ENCODE measurements around the gene NPTN.

DNA sequence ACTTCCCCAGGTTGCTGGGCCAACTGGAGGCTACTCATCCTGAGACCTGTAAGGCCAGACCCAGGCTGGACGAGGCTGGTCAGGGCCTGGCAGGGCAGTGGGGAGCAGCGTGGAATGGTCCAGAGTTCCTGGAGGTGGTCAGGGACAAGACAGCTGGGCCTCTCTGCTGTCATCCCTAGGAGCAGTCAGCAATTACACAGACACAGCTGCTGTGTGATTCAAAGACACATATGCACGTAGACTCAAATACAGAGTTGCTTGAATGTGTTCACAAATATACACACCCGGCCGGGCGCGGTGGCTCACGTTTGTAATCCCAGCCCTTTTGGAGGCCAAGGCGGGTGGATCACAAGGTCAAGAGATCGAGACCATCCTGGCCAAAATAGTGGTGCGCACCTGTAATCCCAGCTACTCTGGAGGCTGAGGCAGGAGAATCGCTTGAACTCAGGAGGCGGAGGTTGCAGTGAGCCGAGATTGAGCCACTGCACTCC lies 49.5 kb upstream of the NPTN start:
- TF ChIP-seq POLR2A (IDR thresholded peaks at IDR 0.05; ENCODE audit: low read depth, low read length) (no peak), POLR2AphosphoS5 (IDR thresholded peaks at IDR 0.05; ENCODE audit: low read depth, low read length) (no peak)

All from GM12891 (cell line).